NK-92 (cell line): Measurements from ENCODE around the gene EPM2A.

ENCODE experiments used
- DNase-seq: peaks from one replicate; lab custom pipeline; 2025; ENCODE audit not compliant: unreplicated experiment; lab: John Stamatoyannopoulos, UW

Gene EPM2A

GRCh38 chr6:145681965-145682364 is 53.4 kb downstream of the EPM2A start:
- no peak for DNase-seq

- DNase-seq: no peak
Observed at GRCh38 chr6:145673504-145673903, 61.8 kb downstream of the EPM2A start.

- DNase-seq: no peak
Observed at GRCh38 chr6:145670311-145670710, 65.0 kb downstream of the EPM2A start.

- no peak for DNase-seq
Observed at GRCh38 chr6:145669627-145670034, 65.7 kb downstream of the EPM2A start.

- no peak for DNase-seq
Observed at GRCh38 chr6:145668844-145669243, 66.5 kb downstream of the EPM2A start.

GRCh38 chr6:145660676-145661075 is 74.6 kb downstream of the EPM2A start:
- no peak for DNase-seq

GRCh38 chr6:145656128-145656527 is 79.2 kb downstream of the EPM2A start:
- DNase-seq: no peak

- DNase-seq: no peak
Observed at GRCh38 chr6:145652572-145652971, 82.7 kb downstream of the EPM2A start.

GRCh38 chr6:145651988-145652387 is 83.3 kb downstream of the EPM2A start:
- no peak for DNase-seq

- no peak for DNase-seq
Observed at GRCh38 chr6:145648149-145648548, 87.2 kb downstream of the EPM2A start.

GRCh38 chr6:145647602-145648001 is 87.7 kb downstream of the EPM2A start:
- DNase-seq: no peak

- no peak for DNase-seq
Observed at GRCh38 chr6:145643760-145644159, 91.6 kb downstream of the EPM2A start.

GRCh38 chr6:145633981-145634627 is 101.2 kb downstream of the EPM2A start:
- DNase-seq: no peak

GRCh38 chr6:145632971-145633370 is 102.3 kb downstream of the EPM2A start:
- no peak for DNase-seq

GRCh38 chr6:145631374-145631773 is 103.9 kb downstream of the EPM2A start:
- DNase-seq: no peak

- DNase-seq: no peak
Observed at GRCh38 chr6:145630598-145630997, 104.7 kb downstream of the EPM2A start.

GRCh38 chr6:145629478-145629877 is 105.8 kb downstream of the EPM2A start:
- DNase-seq: no peak

GRCh38 chr6:145627451-145627850 is 107.9 kb downstream of the EPM2A start:
- no peak for DNase-seq

- DNase-seq: no peak
Observed at GRCh38 chr6:145626857-145627256, 108.5 kb downstream of the EPM2A start.

- no peak for DNase-seq
Observed at GRCh38 chr6:145623231-145623630, 112.1 kb downstream of the EPM2A start.

- no peak for DNase-seq
Observed at GRCh38 chr6:145621776-145622175, 113.5 kb downstream of the EPM2A start.

- DNase-seq: no peak
Observed at GRCh38 chr6:145620088-145620487, 115.2 kb downstream of the EPM2A start.

GRCh38 chr6:145609521-145609920 is 125.8 kb downstream of the EPM2A start:
- DNase-seq: no peak
